ENCODE measurements around the gene RBM19.

RBM19 gene

GRCh38 chr12:113802966-113803758 lies 163.0 kb downstream of the RBM19 start:
- Histone ChIP-seq H3K4me1 (ENCODE audit: insufficient read depth, low read length) (peaks cover 7% of the 10 kb centered on the region), H3K9me3 (ENCODE audit: control insufficient read depth, insufficient read depth, low read length) (peaks cover 9% of the 10 kb centered on the region), H3K9ac (ENCODE audit: low read depth, low read length) (no peak overlapping the region), H3K36me3 (ENCODE audit: insufficient read depth, low read length) (no peaks in the 10 kb centered on the region)

GRCh38 chr12:113802000-113802749 lies 163.9 kb downstream of the RBM19 start:
- no peak overlapping the region for H3K9ac ChIP-seq (ENCODE audit: low read depth, low read length)
- H3K4me1 ChIP-seq (ENCODE audit: insufficient read depth, low read length) = no peaks in the 10 kb centered on the region
- H3K9me3 ChIP-seq (ENCODE audit: control insufficient read depth, insufficient read depth, low read length) = peaks cover 9% of the 10 kb centered on the region
- no peaks in the 10 kb centered on the region for H3K36me3 ChIP-seq (ENCODE audit: insufficient read depth, low read length)

GRCh38 chr12:113800201-113800600 lies 165.9 kb downstream of the RBM19 start:
- no peak overlapping the region for H3K9ac ChIP-seq (ENCODE audit: low read depth, low read length)
- H3K36me3 ChIP-seq (ENCODE audit: insufficient read depth, low read length) = no peaks in the 10 kb centered on the region
- no peaks in the 10 kb centered on the region for H3K4me1 ChIP-seq (ENCODE audit: insufficient read depth, low read length)
- no peaks in the 10 kb centered on the region for H3K9me3 ChIP-seq (ENCODE audit: control insufficient read depth, insufficient read depth, low read length)

- no peaks in the 10 kb centered on the region for H3K36me3 ChIP-seq (ENCODE audit: insufficient read depth, low read length)
- H3K9me3 ChIP-seq (ENCODE audit: control insufficient read depth, insufficient read depth, low read length) = no peaks in the 10 kb centered on the region
- no peak overlapping the region for H3K9ac ChIP-seq (ENCODE audit: low read depth, low read length)
- no peaks in the 10 kb centered on the region for H3K4me1 ChIP-seq (ENCODE audit: insufficient read depth, low read length)
Measured at GRCh38 chr12:113798552-113798951, 167.6 kb downstream of the RBM19 start.

GRCh38 chr12:113797535-113797868 lies 168.6 kb downstream of the RBM19 start:
- H3K9me3 ChIP-seq (ENCODE audit: control insufficient read depth, insufficient read depth, low read length) = no peaks in the 10 kb centered on the region
- H3K36me3 ChIP-seq (ENCODE audit: insufficient read depth, low read length) = no peaks in the 10 kb centered on the region
- no peaks in the 10 kb centered on the region for H3K4me1 ChIP-seq (ENCODE audit: insufficient read depth, low read length)
- H3K9ac ChIP-seq (ENCODE audit: low read depth, low read length) = no peak overlapping the region

- H3K4me1 ChIP-seq (ENCODE audit: insufficient read depth, low read length) = no peaks in the 10 kb centered on the region
- no peaks in the 10 kb centered on the region for H3K9me3 ChIP-seq (ENCODE audit: control insufficient read depth, insufficient read depth, low read length)
- no peak overlapping the region for H3K9ac ChIP-seq (ENCODE audit: low read depth, low read length)
- H3K36me3 ChIP-seq (ENCODE audit: insufficient read depth, low read length) = no peaks in the 10 kb centered on the region
Measured at GRCh38 chr12:113796852-113797534, 169.1 kb downstream of the RBM19 start.

- Histone ChIP-seq H3K9ac (ENCODE audit: low read depth, low read length) (no peak overlapping the region), H3K9me3 (ENCODE audit: control insufficient read depth, insufficient read depth, low read length) (no peaks in the 10 kb centered on the region), H3K36me3 (ENCODE audit: insufficient read depth, low read length) (no peaks in the 10 kb centered on the region), H3K4me1 (ENCODE audit: insufficient read depth, low read length) (no peaks in the 10 kb centered on the region)
Measured at GRCh38 chr12:113796066-113796827, 169.9 kb downstream of the RBM19 start.

- Histone ChIP-seq H3K9ac (ENCODE audit: low read depth, low read length) (no peak overlapping the region), H3K36me3 (ENCODE audit: insufficient read depth, low read length) (no peaks in the 10 kb centered on the region), H3K9me3 (ENCODE audit: control insufficient read depth, insufficient read depth, low read length) (no peaks in the 10 kb centered on the region), H3K4me1 (ENCODE audit: insufficient read depth, low read length) (no peaks in the 10 kb centered on the region)
Measured at GRCh38 chr12:113795445-113795844, 170.7 kb downstream of the RBM19 start.

- Histone ChIP-seq H3K9ac (ENCODE audit: low read depth, low read length) (no peak overlapping the region), H3K4me1 (ENCODE audit: insufficient read depth, low read length) (no peaks in the 10 kb centered on the region), H3K36me3 (ENCODE audit: insufficient read depth, low read length) (no peaks in the 10 kb centered on the region)
Measured at GRCh38 chr12:113794774-113795173, 171.4 kb downstream of the RBM19 start.

GRCh38 chr12:113793250-113793649 lies 172.9 kb downstream of the RBM19 start:
- Histone ChIP-seq H3K4me1 (ENCODE audit: insufficient read depth, low read length) (no peaks in the 10 kb centered on the region), H3K36me3 (ENCODE audit: insufficient read depth, low read length) (no peaks in the 10 kb centered on the region), H3K9ac (ENCODE audit: low read depth, low read length) (no peak overlapping the region), H3K9me3 (ENCODE audit: control insufficient read depth, insufficient read depth, low read length) (no peaks in the 10 kb centered on the region)

More at GRCh38 chr12:113794774-113795173, 171.4 kb downstream of the RBM19 start:
- H3K9me3 ChIP-seq (ENCODE audit: control insufficient read depth, insufficient read depth, low read length) = no peaks in the 10 kb centered on the region

GRCh38 chr12:113792450-113792849 lies 173.7 kb downstream of the RBM19 start:
- Histone ChIP-seq H3K36me3 (ENCODE audit: insufficient read depth, low read length) (no peaks in the 10 kb centered on the region), H3K4me1 (ENCODE audit: insufficient read depth, low read length) (no peaks in the 10 kb centered on the region), H3K9ac (ENCODE audit: low read depth, low read length) (no peak overlapping the region), H3K9me3 (ENCODE audit: control insufficient read depth, insufficient read depth, low read length) (no peaks in the 10 kb centered on the region)

- Histone ChIP-seq H3K9me3 (ENCODE audit: control insufficient read depth, insufficient read depth, low read length) (no peaks in the 10 kb centered on the region), H3K4me1 (ENCODE audit: insufficient read depth, low read length) (peaks cover 3% of the 10 kb centered on the region; the same call in 1 of the 2 replicates), H3K9ac (ENCODE audit: low read depth, low read length) (no peak overlapping the region), H3K36me3 (ENCODE audit: insufficient read depth, low read length) (no peaks in the 10 kb centered on the region)
Measured at GRCh38 chr12:113788020-113788856, 177.9 kb downstream of the RBM19 start.

GRCh38 chr12:113786107-113786506 lies 180.0 kb downstream of the RBM19 start:
- Histone ChIP-seq H3K9me3 (ENCODE audit: control insufficient read depth, insufficient read depth, low read length) (no peaks in the 10 kb centered on the region), H3K36me3 (ENCODE audit: insufficient read depth, low read length) (no peaks in the 10 kb centered on the region), H3K9ac (ENCODE audit: low read depth, low read length) (no peak overlapping the region), H3K4me1 (ENCODE audit: insufficient read depth, low read length) (peaks cover 6% of the 10 kb centered on the region; the same call in 1 of the 2 replicates)
